ENCODE data around the gene DCAF17.
"Not testable (repeated sequence)": the region's sequence is repeated elsewhere in the genome, so short reads cannot be mapped to it uniquely, and the experiment has no call there.

The DCAF17 gene

GRCh38 chr2:171452773-171453172 lies 18.7 kb downstream of the DCAF17 start:
- no peak for DNase-seq (ENCODE audit: low spot score)

GRCh38 chr2:171459498-171459897 lies 25.5 kb downstream of the DCAF17 start:
- no peak for DNase-seq (ENCODE audit: low spot score)

GRCh38 chr2:171460537-171460936 lies 26.5 kb downstream of the DCAF17 start:
- no peak for DNase-seq (ENCODE audit: low spot score)

GRCh38 chr2:171469176-171469575 lies 35.1 kb downstream of the DCAF17 start:
- no peak for DNase-seq (ENCODE audit: low spot score)

GRCh38 chr2:171470129-171470528 lies 36.1 kb downstream of the DCAF17 start:
- no peak for DNase-seq (ENCODE audit: low spot score)

GRCh38 chr2:171475979-171476378 lies 42.0 kb downstream of the DCAF17 start:
- DNase-seq (ENCODE audit: low spot score) = no peak

- no peak for DNase-seq (ENCODE audit: low spot score)
These were observed 44.3 kb downstream of the DCAF17 start for GRCh38 chr2:171478345-171478744.

GRCh38 chr2:171479154-171479814 lies 45.3 kb downstream of the DCAF17 start:
- no peak for DNase-seq (ENCODE audit: low spot score)

- DNase-seq (ENCODE audit: low spot score) = no peak
These were observed 46.9 kb downstream of the DCAF17 start for GRCh38 chr2:171480908-171481307.

GRCh38 chr2:171482308-171482707 lies 48.3 kb downstream of the DCAF17 start:
- DNase-seq (ENCODE audit: low spot score) = no peak

GRCh38 chr2:171482877-171483276 lies 48.9 kb downstream of the DCAF17 start:
- peak; percentile 39 for DNase-seq (ENCODE audit: low spot score)

- DNase-seq (ENCODE audit: low spot score) = no peak
These were observed 49.8 kb downstream of the DCAF17 start for GRCh38 chr2:171483793-171484192.

GRCh38 chr2:171485116-171485515 lies 51.1 kb downstream of the DCAF17 start:
- DNase-seq (ENCODE audit: low spot score) = no peak

GRCh38 chr2:171487201-171487600 lies 53.2 kb downstream of the DCAF17 start:
- DNase-seq (ENCODE audit: low spot score) = no peak

GRCh38 chr2:171487803-171488259 lies 53.8 kb downstream of the DCAF17 start:
- no peak for DNase-seq (ENCODE audit: low spot score)

GRCh38 chr2:171490577-171490976 lies 56.6 kb downstream of the DCAF17 start:
- DNase-seq (ENCODE audit: low spot score) = no peak

GRCh38 chr2:171491292-171491691 lies 57.3 kb downstream of the DCAF17 start:
- no peak for DNase-seq (ENCODE audit: low spot score)

GRCh38 chr2:171492664-171493063 lies 58.6 kb downstream of the DCAF17 start:
- DNase-seq (ENCODE audit: low spot score) = no peak

- DNase-seq (ENCODE audit: low spot score) = not testable (repeated sequence)
These were observed 63.6 kb downstream of the DCAF17 start for GRCh38 chr2:171497664-171498063.

- DNase-seq (ENCODE audit: low spot score) = no peak
These were observed 71.3 kb downstream of the DCAF17 start for GRCh38 chr2:171505374-171505773.

GRCh38 chr2:171509945-171510731 lies 76.1 kb downstream of the DCAF17 start:
- peak; percentile 22 for DNase-seq (ENCODE audit: low spot score)

GRCh38 chr2:171512014-171512413 lies 78.0 kb downstream of the DCAF17 start:
- DNase-seq (ENCODE audit: low spot score) = no peak

GRCh38 chr2:171512683-171513195 lies 78.7 kb downstream of the DCAF17 start:
- no peak for DNase-seq (ENCODE audit: low spot score)
